Caki2 (cell line): Measurements from ENCODE around the gene FKBP9. TPM values are rescaled to one million over a fixed set of nuclear protein-coding genes. Genes with fewer than 3 reads are reported as not detected.

Experiments
- DNase-seq: peaks from one replicate; pipeline ENCODE4 v3.0.0-alpha.2; 2015; ENCODE audit warnings: low read depth
- in situ Hi-C: cut with HindIII; loops from 2 replicates; pipeline ENCODE4 v1.10.0; 2016; ENCODE audit warnings: low sequenced_read_pairs, low pct_unique_long_range_greater_than_20kb, mixed read lengths
- total RNA-seq: library from RNA; depleted of rRNA; stranded (reverse); fragments of >200 nt; shearing (Covaris generic); gene quantifications from 2 replicates; pipeline ENCODE4 v1.2.3, GENCODE V29; 2014; ENCODE audit warnings: low replicate concordance; rRNA removed

The FKBP9 gene
- total RNA-seq, 1 experiment from 2014 or later: 298 TPM

- DNase-seq: peak; percentile 45
- in situ Hi-C loops: no loop called here
Observed at GRCh38 chr7:33044401-33044718, 87.1 kb downstream of the FKBP9 start.

DNA sequence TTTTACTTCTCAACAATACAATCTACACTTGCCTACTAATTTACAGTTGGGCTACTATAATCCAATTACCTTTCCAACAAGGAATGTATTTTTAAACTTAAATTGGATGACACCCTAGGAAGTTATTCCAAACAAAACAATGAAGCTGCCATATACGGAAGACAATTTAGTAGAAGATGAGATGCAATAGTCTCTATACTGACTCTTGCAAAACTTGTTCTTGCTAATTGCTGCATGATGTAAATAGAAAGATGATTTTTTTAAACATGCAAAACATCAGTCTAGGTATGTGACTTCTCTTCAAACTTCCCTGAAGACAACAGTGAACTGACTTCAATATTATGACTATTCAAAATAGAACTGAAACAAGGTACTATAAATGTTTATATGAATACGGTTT is 87.7 kb downstream of the FKBP9 start:
- no peak for DNase-seq
- in situ Hi-C loops: no loop called here

DNA sequence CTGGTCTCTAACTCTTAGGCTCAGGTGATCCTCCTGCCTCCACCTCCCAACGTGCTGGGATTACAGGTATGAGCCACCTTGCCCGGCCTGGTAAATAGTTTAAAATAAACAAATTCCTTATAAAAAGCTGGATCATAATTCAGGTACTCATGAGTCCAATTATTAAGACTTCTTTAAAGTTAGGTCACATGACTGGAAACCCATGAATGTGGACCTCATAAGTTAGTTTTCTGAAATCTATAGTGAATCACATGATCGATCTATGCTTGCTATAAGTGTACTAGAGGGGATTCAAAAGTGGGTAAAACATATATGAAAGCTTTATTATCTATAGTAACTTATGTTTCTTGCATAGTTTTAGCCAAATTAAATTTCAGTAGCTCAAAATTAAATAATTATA is 91.0 kb downstream of the FKBP9 start:
- no peak for DNase-seq
- in situ Hi-C loops: no loop called here

GRCh38 chr7:33048704-33049103 is 91.5 kb downstream of the FKBP9 start:
- DNase-seq: no peak
- in situ Hi-C loops: no loop called here

DNA sequence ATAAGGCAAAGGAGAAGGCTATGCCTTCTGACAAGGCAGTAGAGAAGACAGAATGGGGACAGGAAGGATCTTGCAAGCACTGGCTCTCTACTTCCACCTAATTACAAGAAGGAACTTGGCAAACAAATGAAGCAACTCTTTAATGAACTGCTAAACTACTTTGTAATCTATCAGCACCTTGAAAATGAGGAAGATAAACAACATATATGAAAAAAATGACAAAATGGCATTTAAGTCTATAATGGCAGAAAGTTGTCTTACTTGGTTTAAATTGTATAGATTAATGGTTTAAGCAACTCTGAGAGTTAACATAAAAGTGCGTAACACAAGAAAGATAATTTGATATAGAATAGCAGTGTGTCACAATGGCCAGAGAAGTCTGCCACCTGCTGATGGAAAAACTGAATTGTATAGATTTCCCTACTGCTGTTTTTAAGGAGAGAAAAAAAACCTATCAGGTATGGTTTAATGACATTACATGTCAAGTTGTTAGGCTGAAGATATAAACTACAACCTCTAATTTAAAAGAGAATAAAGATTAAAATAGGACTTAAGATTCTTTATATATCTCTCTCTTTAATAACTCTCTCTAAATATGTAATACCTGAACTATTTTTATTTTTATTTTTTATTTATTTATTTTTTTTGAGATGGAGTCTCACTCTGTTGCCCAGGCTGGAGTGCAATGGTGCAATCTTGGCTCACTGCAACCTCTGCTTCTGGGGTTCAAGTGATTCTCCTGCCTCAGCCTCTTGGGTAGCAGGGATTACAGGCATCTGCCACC is 93.5 kb downstream of the FKBP9 start:
- in situ Hi-C loops: no loop called here
- peak; percentile 57 for DNase-seq

- DNase-seq: no peak
- in situ Hi-C loops: no loop called here
Observed at GRCh38 chr7:33053721-33054120, 96.5 kb downstream of the FKBP9 start.

DNA sequence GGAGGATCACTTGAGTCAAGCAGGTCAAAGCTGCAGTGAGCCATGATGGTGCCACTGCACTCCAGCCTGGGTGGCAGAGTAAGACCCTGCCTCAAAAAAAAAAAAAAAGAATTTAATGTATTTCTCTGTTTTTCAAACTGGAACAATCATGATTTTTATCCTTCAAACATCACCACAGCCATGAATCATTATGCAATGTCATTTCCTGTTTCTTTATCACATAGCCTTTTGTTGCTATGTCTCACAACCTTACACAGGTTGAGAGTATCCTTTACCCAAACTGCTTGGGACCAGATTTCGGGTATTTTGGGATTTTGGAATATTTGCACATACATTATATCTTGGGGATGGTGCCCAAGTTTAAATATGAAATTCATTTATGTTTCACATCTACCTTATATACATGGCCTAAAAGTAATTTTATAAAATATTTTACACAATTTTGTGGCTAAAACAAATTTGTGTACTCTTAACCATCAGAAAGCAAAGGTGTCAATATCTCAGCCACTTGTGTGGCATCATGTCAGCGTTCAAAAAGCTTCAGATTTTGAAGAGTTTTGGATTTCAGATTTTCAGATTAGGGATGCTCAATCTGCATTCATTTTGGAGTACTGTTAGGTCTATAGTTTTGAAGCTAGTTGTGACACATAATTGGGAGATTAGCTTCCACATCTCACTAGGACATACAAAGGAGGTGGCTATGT is 97.2 kb downstream of the FKBP9 start:
- DNase-seq: no peak
- in situ Hi-C loops: no loop called here

DNA sequence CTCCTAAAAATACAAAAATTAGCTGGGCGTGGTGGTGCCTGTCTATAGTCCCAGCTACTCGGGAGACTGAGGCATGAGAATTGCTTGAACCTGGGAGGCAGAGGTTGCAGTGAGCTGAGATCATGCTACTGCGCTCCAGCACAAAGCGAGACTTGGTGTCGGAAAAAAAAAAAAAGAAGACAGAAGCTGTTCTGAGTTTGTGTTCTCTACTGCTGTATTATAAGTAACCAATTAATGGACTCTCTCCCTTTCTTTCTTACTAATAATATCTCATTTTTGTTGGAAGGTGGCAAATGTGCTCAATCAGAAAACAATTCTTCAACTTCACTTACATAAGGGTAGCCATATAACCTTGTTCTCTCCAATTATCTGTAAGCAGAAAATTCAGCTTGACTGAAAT is 97.9 kb downstream of the FKBP9 start:
- DNase-seq: no peak
- in situ Hi-C loops: no loop called here

Other genes with a start within 250 kb of the FKBP9 start
- 27.3 and 29.6 TPM in 2 replicates for gene KBTBD2, start 65.7 kb upstream of the FKBP9 start, total RNA-seq
- 36.6 and 128 TPM in 2 replicates for gene NT5C3A, start 105.3 kb downstream of the FKBP9 start, total RNA-seq
- gene RP9, start 152.0 kb downstream of the FKBP9 start, total RNA-seq: 11.0 and 39.8 TPM in 2 replicates
- gene BBS9, start 172.1 kb downstream of the FKBP9 start, total RNA-seq: 13.4 and 14.3 TPM in 2 replicates